CD4-positive, alpha-beta T cell treated with Interferon alpha-2 for 1 hour (primary cell): ENCODE results near the gene SNX7.

Experiments used
- DNase-seq, 2 donors: peaks; one replicate each; pipeline ENCODE4 v3.0.0-alpha.2; 2020 to 2022

Gene SNX7

DNA sequence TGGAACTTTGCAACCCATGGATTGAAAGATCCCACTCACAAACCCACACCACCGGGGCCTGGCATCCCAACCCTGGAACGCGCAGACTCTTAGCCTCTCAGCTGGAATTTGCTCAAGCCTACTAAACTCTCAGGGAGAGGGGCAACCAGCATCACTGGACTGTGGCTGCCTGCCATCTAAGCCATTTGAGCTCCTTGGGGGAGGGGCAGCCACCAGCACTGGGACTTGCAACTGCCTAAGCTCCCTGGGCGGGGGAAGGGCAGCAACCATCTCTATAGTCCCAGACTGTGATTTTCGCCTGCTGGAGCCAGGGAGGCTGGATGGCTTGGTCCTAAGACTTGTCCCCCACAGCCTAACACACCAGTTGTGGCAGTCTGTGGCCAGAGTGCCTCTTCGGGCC, 122.3 kb downstream of the SNX7 start:
- no peak for DNase-seq

DNA sequence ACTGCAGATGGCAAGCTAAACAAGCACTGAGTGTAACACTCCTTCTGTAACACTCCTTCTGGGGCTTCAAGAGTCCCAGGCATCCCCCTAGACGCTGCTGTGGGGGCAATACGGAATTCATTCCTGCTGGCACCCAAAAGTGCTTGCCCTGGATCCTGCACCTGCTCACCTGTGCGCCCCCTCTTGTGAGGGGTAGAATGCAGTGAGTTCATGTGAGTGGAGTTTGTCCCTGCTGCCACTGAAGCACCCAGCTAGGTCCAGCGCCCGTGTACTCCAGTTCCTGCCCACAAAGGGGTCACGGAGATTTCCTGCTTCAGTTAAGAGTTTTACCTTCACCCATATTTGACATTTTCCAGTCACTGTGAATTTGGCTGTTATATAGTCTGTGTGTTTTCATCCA, 130.0 kb downstream of the SNX7 start:
- no peak for DNase-seq

DNA sequence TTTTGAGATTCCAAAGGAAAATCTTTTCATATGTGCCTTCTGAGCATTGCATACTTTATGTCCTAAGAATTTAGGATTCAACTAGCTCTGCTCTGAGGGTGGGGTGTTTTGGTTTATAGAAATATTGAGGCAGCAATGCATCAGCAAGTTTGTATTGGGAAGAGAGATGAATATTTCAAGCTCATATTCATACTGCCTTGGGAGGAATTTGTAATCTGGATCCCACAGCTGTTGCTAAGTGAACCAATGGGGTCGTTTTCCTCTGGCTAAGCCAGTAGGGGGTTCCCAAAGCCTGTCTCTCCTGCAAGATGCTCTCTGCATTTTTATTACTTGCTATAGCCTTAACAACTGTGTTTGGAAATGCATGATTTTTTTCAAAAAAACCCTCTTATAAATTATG, 130.6 kb downstream of the SNX7 start:
- DNase-seq: no peak

DNA sequence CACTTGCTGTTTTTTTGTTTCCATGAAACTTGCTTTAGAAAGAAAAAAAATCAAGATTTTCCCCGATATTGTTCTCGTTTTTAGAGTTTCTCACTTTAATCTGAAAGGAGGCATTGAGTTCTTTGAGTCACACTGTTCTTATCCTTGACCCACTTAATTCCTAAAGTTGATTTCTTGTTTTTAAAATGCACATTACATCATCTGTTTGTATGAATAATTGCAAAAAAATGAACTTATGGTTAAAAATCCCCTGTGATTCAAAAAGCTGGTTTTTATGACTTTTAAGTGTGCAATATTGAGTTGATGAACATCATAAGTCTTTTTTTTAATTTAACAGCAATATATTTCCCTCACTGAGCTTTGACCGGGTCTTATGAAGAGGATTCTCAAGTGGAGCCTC, 131.6 kb downstream of the SNX7 start:
- no peak for DNase-seq

DNA sequence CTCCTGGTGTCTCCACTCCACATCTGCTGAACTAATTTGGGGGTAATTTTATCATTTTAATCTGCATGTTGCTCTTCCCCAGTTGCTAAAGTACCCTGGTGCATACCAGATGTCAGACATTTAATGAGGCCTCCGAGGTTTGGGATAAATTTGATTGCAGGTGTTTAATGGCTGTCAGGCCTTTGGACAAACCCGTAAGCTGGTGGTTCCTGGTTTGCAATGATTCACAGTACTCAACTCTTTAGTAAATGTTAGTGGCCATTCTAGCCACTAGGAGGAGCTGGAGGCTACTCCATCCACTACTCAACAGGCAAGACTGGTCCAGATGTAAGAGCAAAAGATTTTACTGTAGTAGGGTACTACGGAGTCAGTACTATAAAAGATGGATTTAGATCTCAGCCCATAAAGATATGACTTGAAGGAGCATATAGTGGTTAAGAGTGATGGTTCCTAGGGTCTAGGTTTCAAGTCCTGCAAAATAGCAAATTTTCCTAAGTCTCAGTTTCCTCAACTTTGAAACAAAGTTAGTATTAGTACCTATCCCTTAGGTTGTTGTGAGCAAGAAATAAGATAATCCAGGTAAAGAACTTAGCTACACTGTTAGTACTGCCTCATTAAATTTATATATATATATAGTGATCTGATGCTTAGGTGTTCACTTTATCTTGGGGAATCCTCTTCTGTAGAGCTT, 132.8 kb downstream of the SNX7 start:
- DNase-seq: peak; percentile 60 to 79

DNA sequence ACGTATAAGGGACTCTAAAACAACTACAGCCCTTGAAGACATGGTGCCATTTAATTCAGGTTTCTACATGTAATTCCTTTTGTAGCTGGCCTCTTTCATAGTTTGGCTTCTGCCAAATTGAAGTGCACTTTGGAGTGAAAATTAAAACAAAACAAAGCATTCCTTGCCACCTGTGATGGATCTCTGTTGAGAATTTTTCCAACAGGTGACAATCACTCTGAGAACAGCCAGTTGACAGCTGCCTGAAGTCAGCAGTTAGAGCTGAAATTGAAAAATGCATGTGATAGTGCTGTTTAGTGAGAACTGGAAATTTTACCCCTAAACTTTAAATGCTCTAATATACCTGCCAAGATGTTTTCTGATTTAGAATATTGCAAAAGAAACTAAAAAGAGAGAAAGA, 134.5 kb downstream of the SNX7 start:
- DNase-seq: no peak

DNA sequence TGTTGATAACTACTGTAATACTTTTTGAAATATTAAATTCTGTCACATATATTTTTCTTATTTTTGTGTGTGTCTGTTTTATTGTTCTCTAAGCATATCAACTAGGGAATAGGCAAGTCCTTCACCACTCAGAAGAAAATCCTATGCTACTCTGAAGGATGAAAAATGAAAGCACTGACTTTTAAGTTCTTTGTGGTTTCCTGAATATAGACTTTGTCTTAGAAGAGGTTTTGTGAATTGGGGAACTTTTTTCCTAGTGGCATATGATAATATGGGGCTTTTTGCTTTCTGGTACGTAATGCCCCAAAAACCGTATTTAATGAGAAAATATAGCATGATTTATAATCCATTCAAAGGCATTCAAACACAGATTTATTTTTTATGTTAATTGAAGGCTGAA, 136.0 kb downstream of the SNX7 start:
- DNase-seq: peak in 1 of 2 donors; percentile 38
